HL-60 (cell line): ENCODE measurements around the gene LRRC4B.

ENCODE experiments used
- DNase-seq, 2 experiments: peaks; one replicate each; pipeline ENCODE4 v3.0.0-alpha.2; 2010 to 2020; ENCODE audit warnings: low read depth in 1 of 2, low spot score in 1 of 2
- H3K27ac ChIP-seq: fragments of 250-450 bp; sonication (Bioruptor Pico); replicated peaks from 2 replicates; pipeline ENCODE4 v1.5.1; 2020; ENCODE audit warnings: mild to moderate bottlenecking, moderate library complexity
- H3K27me3 ChIP-seq: fragments of 250-450 bp; sonication (Bioruptor Pico); 2 replicates; pipeline ENCODE4 v1.5.1; 2021; ENCODE audit warnings: mild to moderate bottlenecking, moderate library complexity; ENCODE audit not compliant: insufficient read depth, poor library complexity, severe bottlenecking
- H3K4me3 ChIP-seq: replicated peaks from 2 replicates; pipeline ENCODE4 v1.5.1; 2011; ENCODE audit warnings: mild to moderate bottlenecking, control low read depth, low read length; ENCODE audit not compliant: insufficient read depth
- CTCF ChIP-seq: IDR thresholded peaks from one replicate; pipeline ENCODE4 v1.5.1; 2011; ENCODE audit warnings: low read length, control low read depth, inconsistent platforms; ENCODE audit not compliant: insufficient read depth
- GABPA ChIP-seq: IDR thresholded peaks from 2 replicates; pipeline ENCODE4 v1.6.1; 2012; ENCODE audit warnings: low read depth
- POLR2AphosphoS5 ChIP-seq: IDR thresholded peaks from 2 replicates; pipeline ENCODE4 v1.6.1; 2012; ENCODE audit warnings: low read depth
- REST ChIP-seq: IDR thresholded peaks from 2 replicates; pipeline ENCODE4 v1.6.1; 2012; ENCODE audit warnings: low read depth; ENCODE audit not compliant: insufficient replicate concordance
- SPI1 ChIP-seq: IDR thresholded peaks from 2 replicates; pipeline ENCODE4 v1.6.1; 2012; ENCODE audit warnings: low read depth, mild to moderate bottlenecking, borderline replicate concordance

LRRC4B gene

GRCh38 chr19:50602496-50602895, 34.3 kb upstream of the LRRC4B start:
- H3K27ac ChIP-seq = no peak overlapping the region
- no peak for DNase-seq
- no peak overlapping the region for H3K4me3 ChIP-seq
- no peak for TF ChIP-seq GABPA
- no peak for TF ChIP-seq SPI1
- TF ChIP-seq CTCF = no peak
- H3K27me3 ChIP-seq = no peaks in the 10 kb centered on the region

- Histone ChIP-seq H3K27ac (no peak overlapping the region), H3K4me3 (no peak overlapping the region), H3K27me3 (no peaks in the 10 kb centered on the region)
- DNase-seq = no peak
- TF ChIP-seq SPI1 = no peak
- no peak for TF ChIP-seq GABPA
- no peak for TF ChIP-seq CTCF
Observed at GRCh38 chr19:50602089-50602422, 33.8 kb upstream of the LRRC4B start.

GRCh38 chr19:50601407-50602088, 33.3 kb upstream of the LRRC4B start:
- Histone ChIP-seq H3K27ac (no peak overlapping the region), H3K27me3 (no peaks in the 10 kb centered on the region), H3K4me3 (no peak overlapping the region)
- TF ChIP-seq GABPA (no peak), POLR2AphosphoS5 (no peak), SPI1 (no peak), CTCF (no peak)
- DNase-seq = no peak

GRCh38 chr19:50599427-50599826, 31.2 kb upstream of the LRRC4B start:
- H3K27ac ChIP-seq = no peak overlapping the region
- no peaks in the 10 kb centered on the region for H3K27me3 ChIP-seq
- DNase-seq = no peak
- no peak overlapping the region for H3K4me3 ChIP-seq
- TF ChIP-seq REST (no peak), POLR2AphosphoS5 (no peak), GABPA (no peak), CTCF (no peak), SPI1 (no peak)
